ENCODE measurements around the gene ANO1.

DNA sequence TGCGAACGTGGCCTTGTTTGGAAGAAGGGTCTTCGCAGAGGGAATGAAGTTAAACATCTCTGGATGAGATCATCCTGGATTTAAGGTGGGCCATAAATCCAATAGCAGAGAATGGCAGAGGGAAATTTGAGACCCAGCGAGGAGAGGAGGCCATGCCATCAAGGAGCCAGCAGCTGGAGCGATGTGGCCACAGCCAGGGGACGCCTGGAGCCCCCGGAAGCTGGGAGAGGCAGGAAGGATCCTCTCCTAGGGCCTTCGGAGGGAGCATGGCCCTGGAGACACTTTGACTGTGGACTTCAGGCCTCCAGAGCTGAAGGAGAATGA, 22.1 kb downstream of the ANO1 start:
- TF ChIP-seq, protein P1, sequence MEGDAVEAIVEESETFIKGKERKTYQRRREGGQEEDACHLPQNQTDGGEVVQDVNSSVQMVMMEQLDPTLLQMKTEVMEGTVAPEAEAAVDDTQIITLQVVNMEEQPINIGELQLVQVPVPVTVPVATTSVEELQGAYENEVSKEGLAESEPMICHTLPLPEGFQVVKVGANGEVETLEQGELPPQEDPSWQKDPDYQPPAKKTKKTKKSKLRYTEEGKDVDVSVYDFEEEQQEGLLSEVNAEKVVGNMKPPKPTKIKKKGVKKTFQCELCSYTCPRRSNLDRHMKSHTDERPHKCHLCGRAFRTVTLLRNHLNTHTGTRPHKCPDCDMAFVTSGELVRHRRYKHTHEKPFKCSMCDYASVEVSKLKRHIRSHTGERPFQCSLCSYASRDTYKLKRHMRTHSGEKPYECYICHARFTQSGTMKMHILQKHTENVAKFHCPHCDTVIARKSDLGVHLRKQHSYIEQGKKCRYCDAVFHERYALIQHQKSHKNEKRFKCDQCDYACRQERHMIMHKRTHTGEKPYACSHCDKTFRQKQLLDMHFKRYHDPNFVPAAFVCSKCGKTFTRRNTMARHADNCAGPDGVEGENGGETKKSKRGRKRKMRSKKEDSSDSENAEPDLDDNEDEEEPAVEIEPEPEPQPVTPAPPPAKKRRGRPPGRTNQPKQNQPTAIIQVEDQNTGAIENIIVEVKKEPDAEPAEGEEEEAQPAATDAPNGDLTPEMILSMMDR (conservative IDR thresholded peaks at IDR 0.05): no peak
- TF ChIP-seq ZFX (IDR thresholded peaks at IDR 0.05): no peak
